ENCODE data around the gene EPSTI1.
"Not testable (repeated sequence)": the region's sequence is repeated elsewhere in the genome, so short reads cannot be mapped to it uniquely, and the experiment has no call there.

EPSTI1 gene

DNA sequence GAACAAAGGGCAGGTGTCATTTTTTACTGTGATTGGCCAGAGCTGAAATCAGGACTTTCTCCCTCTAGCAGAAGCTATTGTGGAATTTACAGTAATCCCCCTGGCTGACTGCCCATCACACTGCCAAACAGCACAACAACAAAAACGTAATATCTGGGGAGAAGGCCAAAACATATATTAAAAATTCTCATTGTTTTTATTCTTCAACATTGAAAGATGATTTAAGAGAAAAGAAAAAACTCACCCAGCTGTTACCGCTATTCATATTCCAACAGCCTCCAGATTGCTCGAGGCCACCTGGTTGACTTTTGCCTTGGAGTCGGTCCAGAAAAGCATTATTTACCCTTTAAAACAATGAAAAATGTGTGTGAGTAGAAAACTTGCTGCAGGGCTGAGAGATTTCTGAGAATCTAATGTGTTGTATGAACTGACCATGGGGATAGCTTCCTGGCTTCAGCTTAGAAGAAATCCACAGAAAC, 97.2 kb downstream of the EPSTI1 start:
- no peak for DNase-seq (ENCODE audit: low read depth in 2 of 2)

DNA sequence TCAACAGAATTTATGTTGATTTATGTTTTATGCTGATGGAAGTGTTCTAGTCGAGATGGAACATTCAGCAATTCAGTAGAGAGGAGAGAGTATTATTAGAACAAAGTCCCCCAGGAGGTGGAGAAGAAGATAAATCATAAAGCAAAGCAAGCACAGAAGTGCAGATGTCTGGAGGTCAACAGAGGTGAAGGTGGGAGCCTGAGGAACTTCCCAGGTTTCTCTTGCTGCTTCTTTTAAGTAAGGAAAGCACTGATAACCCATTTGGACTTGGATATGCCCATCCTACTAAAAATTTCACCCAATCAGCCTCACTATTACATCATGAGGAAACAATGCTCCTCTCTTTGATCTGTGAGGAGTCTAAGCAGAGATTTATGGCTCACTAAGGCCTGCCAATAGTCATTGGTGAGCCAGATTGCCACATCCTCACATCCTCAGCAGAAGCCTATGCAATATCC, 98.8 kb downstream of the EPSTI1 start:
- no peak for DNase-seq (ENCODE audit: low read depth in 2 of 2)

DNA sequence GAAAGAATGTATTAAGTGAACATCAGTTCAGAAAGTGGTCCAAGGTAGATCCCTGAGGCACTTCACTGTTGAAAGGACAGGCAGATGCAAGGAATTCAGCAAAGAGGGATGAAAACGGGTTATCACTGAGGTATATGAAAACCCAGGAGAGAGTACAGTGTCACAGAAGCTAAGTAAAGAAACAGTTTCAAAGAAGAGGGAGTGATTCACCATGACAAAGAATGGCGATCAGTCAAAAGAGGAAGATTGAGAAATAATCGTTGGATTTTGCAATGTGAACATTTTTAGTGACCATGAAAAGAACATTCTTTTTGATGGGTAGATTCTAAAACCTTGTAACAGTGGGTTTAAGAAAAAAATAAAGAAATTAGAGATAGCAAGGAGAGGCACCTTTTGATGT, 99.3 kb downstream of the EPSTI1 start:
- DNase-seq (ENCODE audit: low read depth in 2 of 2) = no peak

DNA sequence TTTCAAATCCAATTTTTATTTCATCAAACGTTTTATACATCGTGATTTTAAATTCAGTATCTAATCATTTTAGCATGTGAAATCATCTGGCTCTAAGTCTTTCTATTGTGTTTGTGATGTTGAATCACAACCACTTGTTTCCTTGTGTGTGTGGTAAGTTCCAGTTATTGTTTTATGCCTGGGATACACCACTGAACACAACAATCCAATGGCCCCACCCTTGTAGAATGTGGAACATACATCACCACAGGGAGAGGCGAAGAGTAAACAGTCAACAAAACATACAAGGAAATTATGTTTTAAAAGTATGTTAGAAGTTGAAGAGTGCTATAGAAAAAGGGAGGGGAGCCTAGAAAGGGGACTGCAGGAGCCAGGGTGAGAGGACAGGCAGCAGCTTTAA, 100.5 kb downstream of the EPSTI1 start:
- DNase-seq (ENCODE audit: low read depth in 2 of 2) = no peak

DNA sequence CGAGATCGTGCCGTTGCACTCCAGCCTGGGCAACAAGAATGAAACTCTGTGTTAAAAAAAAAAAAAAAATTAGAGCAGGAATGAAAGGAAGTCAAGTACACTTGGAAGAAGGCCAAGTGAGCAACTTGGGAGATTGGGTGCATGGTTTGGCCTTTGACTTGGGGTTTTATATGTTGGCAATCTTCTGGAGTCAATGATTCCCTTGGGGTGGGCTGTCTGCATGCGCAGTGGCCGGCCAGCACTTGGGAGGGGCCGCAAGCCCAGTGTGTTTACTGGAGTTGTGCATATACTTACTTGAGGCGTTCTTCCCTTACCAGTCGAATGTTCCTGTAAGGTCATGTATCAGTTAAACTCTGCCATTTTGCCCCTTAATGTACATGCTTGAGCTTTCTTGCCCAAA, 106.7 kb downstream of the EPSTI1 start:
- no peak for DNase-seq (ENCODE audit: low read depth in 2 of 2)

DNA sequence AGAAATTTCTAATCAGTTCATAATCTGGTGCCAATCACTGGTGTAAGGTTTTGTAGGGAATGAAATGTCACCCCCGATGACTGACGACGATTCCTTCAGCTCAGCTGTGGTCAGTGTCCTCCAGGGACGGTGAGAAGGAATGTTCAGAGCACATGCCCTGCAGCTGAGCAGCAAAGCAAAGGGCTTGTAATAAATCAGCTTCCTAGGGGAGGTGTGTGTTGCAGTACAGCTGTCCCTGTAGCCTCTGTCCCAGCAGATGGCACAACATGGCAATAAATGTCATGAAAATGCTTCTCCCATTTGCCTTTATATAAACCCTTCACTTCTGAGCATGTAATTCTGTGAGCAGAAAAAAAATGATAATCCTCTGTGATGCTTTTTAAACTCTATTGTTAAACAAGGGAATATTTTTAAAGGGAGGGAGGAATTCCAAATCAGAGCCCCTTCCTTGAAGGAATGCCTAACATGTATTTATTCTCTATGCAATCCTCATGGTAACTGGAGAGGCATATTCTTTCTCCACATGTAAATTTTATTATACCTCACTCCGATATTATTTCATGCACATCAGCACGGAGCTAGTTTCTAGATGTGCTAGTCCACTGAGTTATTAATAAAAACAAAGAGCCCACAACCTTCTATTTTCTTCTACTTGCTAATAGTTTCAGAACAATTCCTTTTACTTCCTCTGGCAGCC, 108.1 kb downstream of the EPSTI1 start:
- DNase-seq (ENCODE audit: low read depth in 2 of 2) = no peak

DNA sequence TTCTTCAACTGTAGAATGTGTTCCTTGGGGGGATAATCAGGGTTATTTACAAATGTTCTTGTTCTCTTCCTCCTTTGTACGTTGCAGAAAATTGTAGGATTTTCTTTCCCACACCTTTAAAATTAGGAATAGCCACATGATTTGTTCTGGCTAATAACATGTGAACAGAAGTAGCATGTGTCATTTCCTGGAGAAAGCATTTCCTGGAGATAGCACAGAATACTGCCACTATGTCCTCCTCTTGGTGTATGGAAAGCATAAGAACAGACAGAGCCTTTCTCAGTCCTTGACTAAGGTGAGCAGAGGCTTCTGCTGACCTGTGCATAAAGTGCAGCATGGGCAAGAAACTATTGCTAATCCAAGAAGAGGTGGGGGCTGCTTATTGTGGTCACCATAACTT, 108.9 kb downstream of the EPSTI1 start:
- DNase-seq (ENCODE audit: low read depth in 2 of 2) = no peak

DNA sequence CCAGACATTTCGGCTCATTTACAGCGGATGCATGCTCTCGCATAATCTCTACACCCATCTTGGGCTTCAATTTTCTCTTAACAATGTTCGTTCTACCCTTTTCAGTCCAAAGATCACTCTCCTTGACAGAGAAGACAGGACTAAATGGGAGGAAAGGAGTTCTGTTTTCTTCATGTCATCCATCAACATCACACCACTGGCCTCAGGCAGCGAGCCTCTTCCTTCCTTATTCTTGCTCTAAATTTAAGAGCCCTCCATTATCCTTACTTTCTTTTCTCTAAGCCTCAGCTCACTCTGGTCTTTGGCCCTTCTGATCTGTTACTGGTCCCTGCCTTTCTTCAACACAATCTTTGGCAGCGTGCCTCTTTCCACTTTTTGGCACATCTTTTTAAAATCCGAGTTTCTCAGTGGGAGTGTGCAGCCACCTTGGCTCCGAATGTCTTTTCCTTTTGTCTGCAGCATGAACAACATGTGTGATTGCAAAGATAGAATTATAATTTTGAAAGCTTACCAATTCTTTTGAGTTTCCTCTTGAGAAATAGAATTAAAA, 111.9 kb downstream of the EPSTI1 start:
- DNase-seq (ENCODE audit: low read depth in 2 of 2) = no peak

DNA sequence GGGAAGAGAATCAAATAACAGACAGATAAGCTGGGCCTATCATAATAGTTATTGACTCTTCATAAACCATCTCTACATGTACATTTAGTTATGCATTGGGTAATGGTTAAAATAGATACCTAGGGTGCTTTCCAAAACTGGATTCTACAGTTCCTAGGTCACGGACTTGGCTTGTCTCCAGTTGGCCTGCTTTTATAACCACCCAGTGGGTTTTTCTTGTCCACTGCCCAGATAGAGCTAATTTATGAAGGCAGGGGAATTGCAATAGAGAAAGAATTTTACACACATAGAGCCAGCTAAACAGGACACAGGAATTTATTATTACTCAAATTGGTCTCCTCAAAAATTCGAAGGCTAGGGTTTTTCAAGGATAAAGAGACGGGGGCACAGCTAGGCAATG, 113.3 kb downstream of the EPSTI1 start:
- DNase-seq (ENCODE audit: low read depth in 2 of 2) = no peak

DNA sequence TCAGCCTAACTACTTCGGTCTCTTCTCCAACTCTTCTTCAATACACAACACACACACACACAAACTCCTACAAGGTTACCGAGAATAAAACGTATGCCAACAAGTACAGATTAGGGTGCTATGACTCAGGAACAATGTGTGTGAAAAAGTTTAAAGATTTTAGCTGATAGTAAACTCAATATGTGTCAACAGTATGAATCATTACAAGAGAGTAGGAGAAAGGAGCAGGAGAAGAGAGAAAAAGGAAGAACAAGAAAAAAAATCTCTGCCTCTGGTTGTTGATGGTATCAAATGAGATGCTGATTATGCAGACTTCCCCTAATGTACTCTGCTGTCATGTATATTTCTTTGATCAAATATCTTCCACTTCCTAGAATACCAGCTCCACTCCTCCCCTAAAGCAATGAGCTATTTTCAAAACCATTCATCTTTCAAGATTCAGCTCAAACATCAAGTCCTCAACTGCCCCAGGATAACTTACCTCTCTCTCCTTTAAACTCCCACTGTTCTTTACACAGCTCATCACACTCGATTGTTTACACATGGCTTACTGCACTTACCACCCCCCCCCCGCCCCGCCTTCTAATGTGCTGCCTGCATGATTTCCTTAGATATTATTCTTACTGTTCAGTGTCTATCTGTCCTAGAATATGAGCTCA, 115.0 kb downstream of the EPSTI1 start:
- no peak for DNase-seq (ENCODE audit: low read depth in 2 of 2)

DNA sequence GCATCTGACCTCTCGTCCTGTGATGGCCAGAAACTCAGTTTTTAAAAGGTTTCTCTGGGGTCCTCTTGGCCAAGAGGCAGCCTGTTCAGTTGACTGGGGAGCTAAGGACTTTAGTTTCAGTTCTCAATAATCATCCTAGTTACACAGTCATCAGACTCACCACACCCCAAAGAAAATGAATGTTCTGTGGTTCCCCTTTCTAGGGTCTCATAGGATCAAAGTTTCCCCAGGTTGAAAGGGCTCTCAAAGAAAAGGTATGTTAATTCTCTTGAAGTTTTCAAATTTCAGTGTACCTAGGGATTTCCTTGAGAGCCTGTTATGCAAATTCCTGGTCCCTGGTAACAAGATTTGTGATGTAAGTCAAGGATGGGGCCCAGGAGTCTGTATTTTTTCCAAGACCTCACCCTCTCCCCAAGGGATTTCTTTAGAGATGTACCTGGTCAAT, 115.7 kb downstream of the EPSTI1 start:
- DNase-seq (ENCODE audit: low read depth in 2 of 2) = no peak

DNA sequence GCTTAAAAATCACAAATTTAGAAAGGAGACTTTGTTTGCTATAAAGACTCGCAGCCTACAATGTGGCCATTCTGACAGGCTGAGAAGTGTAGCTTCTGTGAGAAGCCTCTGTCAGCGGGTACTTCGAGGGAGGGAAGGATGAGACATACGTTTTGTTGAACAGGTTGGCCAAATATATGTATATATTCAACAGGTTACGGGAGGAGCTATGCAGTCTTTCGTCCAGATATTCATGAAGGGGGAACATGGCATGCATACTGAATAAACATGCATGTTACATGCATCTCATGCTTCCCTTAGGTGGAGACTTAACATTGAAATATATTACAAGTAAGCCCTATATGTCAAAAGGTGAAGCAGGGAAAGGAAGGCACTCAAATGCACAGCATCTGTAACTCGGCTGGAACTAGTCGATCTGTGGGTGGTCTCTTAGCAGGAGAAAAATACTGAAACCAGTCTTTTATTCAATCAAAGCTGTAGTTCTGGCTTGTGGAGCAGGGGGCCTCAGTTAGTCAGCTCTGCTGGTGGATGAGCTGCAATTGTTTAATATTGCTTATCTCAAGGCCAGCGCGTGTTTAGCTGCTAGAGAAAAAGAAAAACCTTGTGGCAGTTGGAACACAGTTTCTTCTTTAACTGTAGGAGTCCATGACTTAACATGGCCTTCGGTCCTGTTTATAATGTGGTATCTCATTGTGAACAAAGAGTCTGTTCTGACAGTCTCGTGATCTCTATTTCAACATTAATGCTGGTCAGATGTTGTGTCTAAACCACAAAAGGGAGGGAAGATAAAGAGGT, 116.4 kb downstream of the EPSTI1 start:
- DNase-seq (ENCODE audit: low read depth in 2 of 2) = no peak

DNA sequence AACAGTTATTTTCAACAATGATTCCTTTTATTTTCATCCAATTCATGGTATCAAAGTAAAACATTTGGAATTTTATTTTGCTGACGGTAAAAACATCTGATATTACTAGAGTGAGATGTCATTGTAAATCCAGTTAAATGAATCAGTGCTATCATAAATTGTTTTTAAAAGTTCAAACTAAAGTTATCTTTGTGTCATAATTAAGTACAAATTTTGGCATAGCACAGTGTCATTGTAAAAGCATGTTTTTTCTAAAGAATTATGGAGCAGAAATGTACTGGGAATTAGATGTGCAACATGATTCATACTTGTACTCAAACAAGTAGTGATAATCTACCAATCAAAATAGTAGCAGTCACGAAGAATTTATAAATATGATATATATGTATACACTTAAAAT, 117.8 kb downstream of the EPSTI1 start:
- DNase-seq (ENCODE audit: low read depth in 2 of 2) = no peak

DNA sequence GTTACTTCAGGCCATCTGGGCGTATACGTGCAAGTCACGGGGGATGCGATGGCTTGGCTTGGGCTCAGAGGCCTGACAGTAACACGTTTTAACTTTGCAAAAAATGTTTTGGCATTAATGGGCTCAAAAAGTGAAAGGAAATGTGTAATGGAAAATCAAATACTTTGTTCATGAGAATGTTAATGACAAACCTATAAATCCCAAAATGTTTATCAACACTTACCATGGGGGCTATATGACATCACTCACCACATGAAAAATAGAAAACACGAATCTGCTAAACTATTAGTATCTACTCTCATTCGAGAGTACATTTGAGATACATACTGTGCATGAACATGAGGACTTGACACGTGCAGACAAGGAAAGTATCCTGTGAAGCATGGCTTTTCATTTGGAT, 119.0 kb downstream of the EPSTI1 start:
- no peak for DNase-seq (ENCODE audit: low read depth in 2 of 2)

DNA sequence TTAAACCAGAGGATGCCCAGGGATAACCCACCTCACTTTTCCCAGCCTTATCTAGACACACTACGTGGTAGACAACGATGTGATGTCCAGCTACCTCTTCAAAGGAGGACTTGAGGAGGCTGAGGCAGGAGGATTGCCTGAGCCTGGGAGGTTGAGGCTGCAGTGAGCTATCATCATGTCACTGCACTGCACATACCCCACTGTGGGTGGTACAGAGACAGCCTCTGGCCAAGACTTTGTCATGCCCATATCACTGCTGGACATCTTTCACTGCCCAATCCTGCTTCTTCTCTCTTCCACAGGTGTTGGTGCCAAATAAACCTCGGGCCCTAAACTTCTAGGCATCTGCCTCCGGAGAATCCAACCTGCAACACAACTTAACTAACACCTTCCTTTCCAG, 124.8 kb downstream of the EPSTI1 start:
- DNase-seq (ENCODE audit: low read depth in 2 of 2) = no peak

DNA sequence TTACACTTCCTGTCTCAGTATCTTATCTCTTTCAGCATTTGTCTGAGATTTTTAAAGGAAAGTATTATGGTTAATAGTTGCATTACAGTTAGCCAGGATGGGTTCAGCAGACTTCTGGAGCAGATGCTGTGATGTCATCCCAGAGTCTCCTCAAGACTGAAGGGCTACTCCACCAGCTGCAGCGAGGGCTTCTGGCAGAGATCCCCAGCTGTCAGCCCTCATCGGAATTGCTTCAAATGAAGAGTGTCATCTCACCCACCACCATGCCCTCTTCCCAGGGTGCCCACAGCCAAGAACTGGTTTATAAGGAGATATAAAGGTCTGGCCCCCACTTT, 126.3 kb downstream of the EPSTI1 start:
- no peak for DNase-seq (ENCODE audit: low read depth in 2 of 2)

DNA sequence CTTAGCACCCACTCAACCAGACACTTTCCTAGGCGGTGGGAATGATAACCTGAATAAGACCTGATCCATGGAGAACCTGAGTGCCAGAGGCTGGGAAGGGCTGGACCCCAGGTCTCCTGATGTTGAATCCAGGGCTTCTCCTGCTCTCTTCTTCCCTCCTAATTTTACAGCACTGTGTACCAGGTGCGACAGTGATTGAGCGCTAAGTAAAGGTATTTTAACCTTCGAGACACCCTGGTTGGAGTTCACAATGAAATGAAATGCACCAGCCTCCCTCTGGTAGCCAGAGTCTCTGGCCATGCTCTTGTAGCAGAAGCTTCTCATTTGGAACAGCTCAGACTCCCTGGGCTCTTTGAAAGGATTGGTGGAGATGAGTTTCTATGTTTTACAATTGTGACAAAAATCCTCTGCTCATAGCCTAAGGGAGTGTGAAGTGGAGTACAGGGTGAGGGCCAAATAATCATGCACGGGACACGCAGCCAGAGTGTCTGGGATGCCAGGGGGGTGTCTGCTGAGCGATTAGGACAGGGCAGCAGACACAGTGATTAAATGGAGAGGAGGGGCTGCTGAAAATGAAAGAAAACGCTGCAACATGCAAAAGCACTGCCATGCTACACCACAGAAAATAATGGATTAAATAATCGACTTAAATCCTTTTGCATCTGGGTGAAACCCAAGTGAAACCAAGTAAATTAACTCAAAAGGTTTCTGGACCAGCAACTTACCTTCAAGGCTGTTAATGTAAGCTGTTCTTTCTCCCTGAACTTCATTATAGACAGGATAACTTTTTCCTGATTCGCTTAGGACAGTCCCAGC, 126.9 kb downstream of the EPSTI1 start:
- DNase-seq (ENCODE audit: low read depth in 2 of 2) = no peak

DNA sequence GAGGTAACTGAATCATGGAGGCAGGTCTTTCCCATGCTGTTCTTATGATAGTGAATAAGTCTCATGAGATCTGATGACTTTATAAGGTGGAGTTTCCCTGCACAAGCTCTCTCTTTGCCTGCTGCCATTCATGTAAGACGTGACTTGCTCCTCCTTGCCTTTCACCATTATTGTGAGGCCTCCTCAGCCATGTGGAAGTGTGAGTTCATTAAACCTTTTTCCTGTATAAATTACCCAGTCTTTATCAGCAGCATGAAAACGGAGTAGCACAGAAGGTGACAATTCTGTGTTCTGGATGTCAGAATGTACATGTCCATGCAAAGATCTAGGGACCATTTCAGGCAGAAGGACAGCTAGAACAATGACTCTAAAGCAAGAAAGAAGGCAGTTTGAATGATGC, 129.7 kb downstream of the EPSTI1 start:
- not testable (repeated sequence) for DNase-seq (ENCODE audit: low read depth in 2 of 2)

DNA sequence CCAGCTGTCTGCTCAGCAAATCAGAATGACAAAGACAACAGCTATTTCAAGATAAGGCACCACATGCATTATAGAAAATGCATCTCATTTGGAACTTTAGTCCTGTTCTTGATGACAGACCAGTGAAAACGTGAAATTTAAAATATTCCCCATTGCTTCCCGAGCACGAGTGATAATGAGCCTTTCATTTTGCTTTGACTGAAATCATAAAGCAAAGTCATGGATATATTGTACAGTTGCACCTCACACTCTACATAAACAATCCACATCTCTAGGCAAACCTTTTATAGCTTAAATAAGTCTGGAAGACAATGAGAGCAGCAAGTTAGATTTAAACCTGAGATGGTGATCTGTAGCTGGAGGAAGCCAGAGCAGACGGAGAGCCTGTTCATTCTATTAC, 131.6 kb downstream of the EPSTI1 start:
- no peak for DNase-seq (ENCODE audit: low read depth in 2 of 2)

DNA sequence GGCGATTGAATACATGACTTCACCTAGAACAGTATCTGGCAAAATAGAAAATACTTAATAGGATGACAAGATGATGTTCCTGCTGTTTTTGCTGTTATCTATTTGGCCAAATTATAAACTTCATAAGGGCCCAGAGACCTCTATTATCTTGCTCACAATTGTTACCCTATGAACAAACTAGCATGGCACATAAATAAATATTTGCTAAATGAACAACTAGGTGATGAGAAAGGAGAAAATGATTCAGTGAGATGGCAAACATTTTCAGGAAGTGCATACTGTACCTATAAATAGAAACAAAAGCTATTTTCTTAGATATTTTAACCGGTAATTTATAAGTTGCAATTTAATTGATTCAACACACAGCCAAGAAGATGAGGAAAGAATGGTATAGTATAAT, 132.3 kb downstream of the EPSTI1 start:
- no peak for DNase-seq (ENCODE audit: low read depth in 2 of 2)

DNA sequence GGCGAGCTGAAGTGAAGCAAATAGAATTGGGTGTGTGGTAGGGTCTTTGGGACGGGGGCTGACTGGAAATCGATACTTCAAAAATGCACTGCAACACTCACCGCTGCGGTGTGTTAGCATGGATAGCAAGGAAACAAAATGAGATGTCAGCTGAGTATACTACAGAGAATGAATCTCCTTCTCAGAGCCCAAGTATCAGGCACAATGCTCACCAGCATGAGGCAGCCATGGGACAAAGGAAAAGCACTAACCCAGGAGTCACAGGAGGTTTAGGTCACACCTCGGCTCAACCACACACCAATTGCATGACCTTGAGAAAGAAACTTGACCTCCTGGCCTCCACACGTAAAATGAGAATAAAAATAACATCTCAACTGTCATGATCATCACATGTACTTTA, 136.6 kb downstream of the EPSTI1 start:
- no peak for DNase-seq (ENCODE audit: low read depth in 2 of 2)

DNA sequence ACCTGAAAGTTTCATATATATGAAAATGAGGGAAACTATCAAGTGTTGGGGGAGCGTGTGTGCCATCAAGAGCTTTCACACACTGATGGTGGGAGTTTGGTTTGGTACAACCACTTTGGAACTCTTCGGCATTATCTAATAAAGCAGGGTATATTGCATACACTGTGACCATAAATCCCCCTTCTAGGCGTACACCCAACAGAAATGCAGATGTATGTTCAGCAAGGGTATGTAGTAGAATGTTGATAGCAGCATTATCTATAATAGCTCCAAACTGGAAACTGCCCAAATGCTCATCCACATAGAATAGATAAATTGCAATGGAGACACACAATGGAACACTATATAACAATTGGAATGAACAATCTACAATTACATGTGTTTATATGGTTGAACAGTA, 139.9 kb downstream of the EPSTI1 start:
- no peak for DNase-seq (ENCODE audit: low read depth in 2 of 2)
